ENCODE results near the gene NFASC. TPM values are rescaled to one million over a fixed set of nuclear protein-coding genes. Genes with fewer than 3 reads are reported as not detected.

NFASC gene
- total and polyA plus RNA-seq, 3 donors from 2014 or later: 9.9 to 13.9 (median 10.2) TPM

- no peaks in the 10 kb centered on the region for H3K27me3 ChIP-seq
- TF ChIP-seq POLR2A (IDR thresholded peaks at IDR 0.05): no peak
- TF ChIP-seq CTCF (IDR thresholded peaks at IDR 0.05): no peak
- no peaks in the 10 kb centered on the region for H3K9me3 ChIP-seq
- H3K27ac ChIP-seq: no peak overlapping the region
- no peak overlapping the region for H3K4me3 ChIP-seq
- no peaks in the 10 kb centered on the region for H3K36me3 ChIP-seq (ENCODE audit: low read depth, missing control alignments)
- no peak for DNase-seq
- intact Hi-C loops (cut with DNase I; ENCODE audit: low total_unique reads): no loop called here
- WGBS, 2 donors: 85 to 98% methylated on average over 10 to 11 of the region's 11 CpGs
- no peaks in the 10 kb centered on the region for H3K4me1 ChIP-seq
Observed at GRCh38 chr1:205064301-205064700, 193.6 kb downstream of the NFASC start.

GRCh38 chr1:205064741-205065316, 194.2 kb downstream of the NFASC start:
- intact Hi-C loops (cut with DNase I; ENCODE audit: low total_unique reads): no loop called here
- no peaks in the 10 kb centered on the region for H3K9me3 ChIP-seq
- no peaks in the 10 kb centered on the region for H3K4me1 ChIP-seq
- no peak for DNase-seq
- H3K36me3 ChIP-seq (ENCODE audit: low read depth, missing control alignments): no peaks in the 10 kb centered on the region
- no peak overlapping the region for H3K4me3 ChIP-seq
- 91% methylated on average over 7 to 9 of the region's 9 CpGs for WGBS, 2 donors
- H3K27me3 ChIP-seq: no peaks in the 10 kb centered on the region
- TF ChIP-seq CTCF (IDR thresholded peaks at IDR 0.05) (no peak), POLR2A (IDR thresholded peaks at IDR 0.05) (no peak)
- no peak overlapping the region for H3K27ac ChIP-seq

GRCh38 chr1:205065666-205066065, 195.0 kb downstream of the NFASC start:
- no peak for DNase-seq
- intact Hi-C loops (cut with DNase I; ENCODE audit: low total_unique reads): no loop called here
- no peak overlapping the region for H3K4me3 ChIP-seq
- no peaks in the 10 kb centered on the region for H3K9me3 ChIP-seq
- no peaks in the 10 kb centered on the region for H3K27me3 ChIP-seq
- H3K36me3 ChIP-seq (ENCODE audit: low read depth, missing control alignments): no peaks in the 10 kb centered on the region
- H3K27ac ChIP-seq: no peak overlapping the region
- TF ChIP-seq POLR2A (IDR thresholded peaks at IDR 0.05) (no peak), CTCF (IDR thresholded peaks at IDR 0.05) (no peak)
- H3K4me1 ChIP-seq: no peaks in the 10 kb centered on the region
- WGBS, 2 donors: 84 to 90% methylated on average over 5 to 14 of the region's 14 CpGs

- intact Hi-C loops (cut with DNase I; ENCODE audit: low total_unique reads): no loop called here
- TF ChIP-seq POLR2A (IDR thresholded peaks at IDR 0.05) (no peak), CTCF (IDR thresholded peaks at IDR 0.05) (no peak)
Observed at GRCh38 chr1:205066141-205066818, 195.6 kb downstream of the NFASC start.

GRCh38 chr1:205067031-205067430, 196.4 kb downstream of the NFASC start:
- no peak overlapping the region for H3K27ac ChIP-seq
- no peaks in the 10 kb centered on the region for H3K27me3 ChIP-seq
- TF ChIP-seq POLR2A (IDR thresholded peaks at IDR 0.05): no peak
- TF ChIP-seq CTCF (IDR thresholded peaks at IDR 0.05): no peak
- intact Hi-C loops (cut with DNase I; ENCODE audit: low total_unique reads): no loop called here
- DNase-seq: no peak
- H3K4me1 ChIP-seq: no peaks in the 10 kb centered on the region
- no peaks in the 10 kb centered on the region for H3K36me3 ChIP-seq (ENCODE audit: low read depth, missing control alignments)
- H3K9me3 ChIP-seq: no peaks in the 10 kb centered on the region
- no peak overlapping the region for H3K4me3 ChIP-seq
- 90 to 95% methylated on average over 6 of the region's 6 CpGs for WGBS, 2 donors

More at GRCh38 chr1:205066141-205066818, 195.6 kb downstream of the NFASC start:
- H3K4me1 ChIP-seq: no peaks in the 10 kb centered on the region
- H3K4me3 ChIP-seq: no peak overlapping the region
- peak; percentile 28 for DNase-seq
- no peaks in the 10 kb centered on the region for H3K27me3 ChIP-seq
- 72 to 81% methylated on average over 12 to 13 of the region's 13 CpGs for WGBS, 2 donors
- H3K9me3 ChIP-seq: no peaks in the 10 kb centered on the region
- no peaks in the 10 kb centered on the region for H3K36me3 ChIP-seq (ENCODE audit: low read depth, missing control alignments)
- H3K27ac ChIP-seq: no peak overlapping the region

Measured in testis (tissue), 3 donors.